ENCODE measurements around the gene ABHD16A.

DNA sequence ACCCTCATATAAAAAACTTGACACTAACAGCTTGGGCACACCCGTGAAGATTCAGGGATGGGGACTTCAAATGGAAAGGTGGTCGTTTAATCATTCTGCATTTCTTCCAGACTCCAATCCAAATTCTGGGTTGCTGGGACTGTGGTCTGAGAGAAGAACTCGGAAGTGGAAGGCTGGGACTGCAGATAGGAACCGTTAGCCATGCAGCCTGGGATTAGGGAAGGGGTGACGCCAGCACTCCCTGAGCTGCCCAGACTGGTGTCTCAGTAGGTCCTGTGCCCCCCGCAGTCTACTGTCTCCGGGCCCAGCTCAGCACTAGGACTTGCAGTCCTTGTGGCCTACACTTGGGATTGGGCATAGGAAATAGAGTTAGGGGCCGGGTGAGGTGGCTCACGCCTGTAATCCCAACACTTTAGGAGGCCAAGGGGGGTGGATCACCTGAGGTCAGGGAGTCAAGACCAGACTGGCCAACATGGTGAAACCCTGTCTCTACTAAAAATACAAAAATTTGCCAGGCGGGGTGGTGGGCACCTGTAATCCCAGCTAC lies 33.7 kb upstream of the ABHD16A start:
- TF ChIP-seq YY1 (IDR thresholded peaks at IDR 0.05; ENCODE audit: insufficient read depth, insufficient read length) (no peak), ZNF274 (IDR thresholded peaks at IDR 0.05; ENCODE audit: low read depth, low read length) (no peak), SUZ12 (IDR thresholded peaks at IDR 0.05; ENCODE audit: extremely low read depth, insufficient read depth, insufficient read length) (no peak)

All from NT2/D1 (cell line).